H54 (cell line): Measurements from ENCODE around the gene RIMBP2.

Source experiments
- DNase-seq: peaks from one replicate; pipeline ENCODE4 v3.0.0; 2011; ENCODE audit warnings: low spot score, mixed read lengths; ENCODE audit not compliant: insufficient read length
- FAIRE-seq: peaks from 3 replicates; lab custom pipeline; 2011; peaks lifted over from hg19 to GRCh38; lab: Jason Lieb, UNC
- POLR2A ChIP-seq: IDR thresholded peaks from 2 replicates; pipeline ENCODE4 v1.6.1; 2011; ENCODE audit warnings: low read depth, mild to moderate bottlenecking, low read length

RIMBP2 gene

DNA sequence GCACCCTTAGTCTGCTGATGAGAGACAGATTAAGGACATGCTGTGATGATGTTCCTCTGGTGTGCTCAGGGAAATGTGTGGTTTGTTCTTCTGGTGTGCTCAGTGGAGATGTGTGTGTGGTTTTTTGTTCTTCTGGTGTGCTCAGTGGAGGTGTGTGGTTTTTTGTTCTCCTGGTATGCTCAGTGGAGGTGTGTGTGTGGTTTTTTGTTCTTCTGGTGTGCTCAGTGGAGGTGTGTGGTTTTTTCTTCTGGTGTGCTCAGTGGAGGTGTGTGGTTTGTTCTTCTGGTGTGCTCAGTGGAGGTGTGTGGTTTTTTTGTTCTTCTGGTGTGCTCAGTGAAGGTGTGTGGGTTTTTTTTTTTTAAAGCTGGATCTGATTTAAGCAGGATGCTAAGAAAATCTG lies 363.0 kb downstream of the RIMBP2 start:
- FAIRE-seq, result no peak

DNA sequence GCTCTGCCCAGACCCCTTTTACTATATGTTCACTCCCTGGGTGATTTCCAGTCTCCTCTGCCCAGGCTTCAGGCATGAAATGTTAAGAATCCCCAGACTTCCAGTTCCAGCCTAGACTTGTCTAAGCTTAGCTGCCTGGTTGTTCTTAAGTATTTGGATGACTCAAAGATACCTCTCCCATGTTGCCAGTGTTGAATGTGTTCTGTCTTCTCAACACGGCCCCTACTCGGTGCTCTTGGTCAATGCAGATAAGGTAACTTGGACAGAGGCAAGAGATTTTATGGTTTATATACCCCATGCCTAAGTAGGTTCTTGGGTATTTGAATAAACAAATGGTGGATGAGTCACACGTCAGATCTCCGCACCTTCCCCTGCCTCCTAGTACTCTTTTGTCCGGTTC lies 364.8 kb downstream of the RIMBP2 start:
- no peak for DNase-seq
- TF ChIP-seq POLR2A, result no peak
- FAIRE-seq, result no peak

More for the DNA sequence above, 363.0 kb downstream of the RIMBP2 start:
- TF ChIP-seq POLR2A, result no peak
- no peak for DNase-seq

DNA sequence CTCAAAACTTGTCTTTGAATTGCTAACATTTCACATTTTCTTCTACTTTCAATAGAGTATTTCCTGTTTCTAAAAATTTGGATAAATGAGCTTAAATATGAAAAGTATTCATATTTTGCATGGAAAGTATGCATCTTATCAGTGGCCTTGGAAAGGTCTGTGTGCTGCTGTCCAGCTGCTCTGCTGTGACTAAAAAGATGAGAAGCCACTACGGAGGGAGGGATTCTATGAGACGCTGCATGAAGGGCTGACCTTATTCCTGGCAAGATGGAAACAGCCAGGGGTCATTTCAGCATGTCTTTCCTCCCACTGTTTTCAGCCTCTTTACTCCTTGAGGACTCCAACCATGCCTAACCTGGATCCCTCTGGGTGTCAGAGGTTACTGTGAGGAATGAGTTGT lies 365.4 kb downstream of the RIMBP2 start:
- FAIRE-seq, result no peak

DNA sequence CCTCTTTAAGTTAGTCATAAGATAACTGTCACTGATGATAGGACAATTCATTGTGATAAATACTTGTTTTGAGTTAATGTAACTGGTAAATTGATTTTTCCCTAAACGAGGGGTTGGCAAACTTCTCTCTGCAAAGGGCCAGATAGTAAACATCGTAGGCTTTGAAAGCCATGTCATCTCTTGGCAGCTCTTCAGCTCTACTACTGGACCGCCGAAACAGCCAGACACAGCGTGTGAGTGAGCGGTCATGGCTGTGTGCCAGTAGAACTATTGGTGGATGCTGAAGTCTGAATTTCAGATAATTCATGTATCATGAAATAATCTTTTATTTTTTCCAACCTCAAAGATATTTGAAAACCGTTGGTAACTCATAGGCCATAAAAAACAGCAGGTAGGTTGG lies 368.5 kb downstream of the RIMBP2 start:
- FAIRE-seq (no peak), DNase-seq (no peak)
- TF ChIP-seq POLR2A, result no peak

More for the DNA sequence above, 365.4 kb downstream of the RIMBP2 start:
- TF ChIP-seq POLR2A, result no peak
- no peak for DNase-seq
